ENCODE data around the gene AURKAIP1.

DNA sequence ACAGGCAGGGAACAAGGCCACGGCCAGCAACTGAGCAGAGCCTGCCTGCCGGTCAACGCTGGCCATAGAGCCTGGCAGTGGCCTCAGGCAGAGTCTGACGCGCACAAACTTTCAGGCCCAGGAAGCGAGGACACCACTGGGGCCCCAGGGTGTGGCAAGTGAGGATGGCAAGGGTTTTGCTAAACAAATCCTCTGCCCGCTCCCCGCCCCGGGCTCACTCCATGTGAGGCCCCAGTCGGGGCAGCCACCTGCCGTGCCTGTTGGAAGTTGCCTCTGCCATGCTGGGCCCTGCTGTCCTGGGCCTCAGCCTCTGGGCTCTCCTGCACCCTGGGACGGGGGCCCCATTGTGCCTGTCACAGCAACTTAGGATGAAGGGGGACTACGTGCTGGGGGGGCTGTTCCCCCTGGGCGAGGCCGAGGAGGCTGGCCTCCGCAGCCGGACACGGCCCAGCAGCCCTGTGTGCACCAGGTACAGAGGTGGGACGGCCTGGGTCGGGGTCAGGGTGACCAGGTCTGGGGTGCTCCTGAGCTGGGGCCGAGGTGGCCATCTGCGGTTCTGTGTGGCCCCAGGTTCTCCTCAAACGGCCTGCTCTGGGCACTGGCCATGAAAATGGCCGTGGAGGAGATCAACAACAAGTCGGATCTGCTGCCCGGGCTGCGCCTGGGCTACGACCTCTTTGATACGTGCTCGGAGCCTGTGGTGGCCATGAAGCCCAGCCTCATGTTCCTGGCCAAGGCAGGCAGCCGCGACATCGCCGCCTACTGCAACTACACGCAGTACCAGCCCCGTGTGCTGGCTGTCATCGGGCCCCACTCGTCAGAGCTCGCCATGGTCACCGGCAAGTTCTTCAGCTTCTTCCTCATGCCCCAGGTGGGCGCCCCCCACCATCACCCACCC lies 43.7 kb downstream of the AURKAIP1 start, which contains the start of gene TAS1R3:
- TF ChIP-seq, protein P1, sequence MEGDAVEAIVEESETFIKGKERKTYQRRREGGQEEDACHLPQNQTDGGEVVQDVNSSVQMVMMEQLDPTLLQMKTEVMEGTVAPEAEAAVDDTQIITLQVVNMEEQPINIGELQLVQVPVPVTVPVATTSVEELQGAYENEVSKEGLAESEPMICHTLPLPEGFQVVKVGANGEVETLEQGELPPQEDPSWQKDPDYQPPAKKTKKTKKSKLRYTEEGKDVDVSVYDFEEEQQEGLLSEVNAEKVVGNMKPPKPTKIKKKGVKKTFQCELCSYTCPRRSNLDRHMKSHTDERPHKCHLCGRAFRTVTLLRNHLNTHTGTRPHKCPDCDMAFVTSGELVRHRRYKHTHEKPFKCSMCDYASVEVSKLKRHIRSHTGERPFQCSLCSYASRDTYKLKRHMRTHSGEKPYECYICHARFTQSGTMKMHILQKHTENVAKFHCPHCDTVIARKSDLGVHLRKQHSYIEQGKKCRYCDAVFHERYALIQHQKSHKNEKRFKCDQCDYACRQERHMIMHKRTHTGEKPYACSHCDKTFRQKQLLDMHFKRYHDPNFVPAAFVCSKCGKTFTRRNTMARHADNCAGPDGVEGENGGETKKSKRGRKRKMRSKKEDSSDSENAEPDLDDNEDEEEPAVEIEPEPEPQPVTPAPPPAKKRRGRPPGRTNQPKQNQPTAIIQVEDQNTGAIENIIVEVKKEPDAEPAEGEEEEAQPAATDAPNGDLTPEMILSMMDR (IDR thresholded peaks at IDR 0.05) = no peak
- TF ChIP-seq POLR2A (IDR thresholded peaks at IDR 0.05) = no peak

All from Peyer's patch (tissue), 4 donors.